Caco-2 (cell line): ENCODE data around the gene RUNX1. TPM values are rescaled to one million over a fixed set of nuclear protein-coding genes. Genes with fewer than 3 reads are reported as not detected.

Experiments
- BruUV-seq: library from RNA; stranded (reverse); fragments of 400-500 nt; replicated peaks from 2 replicates; lab custom pipeline; 2021; lab: Mats Ljungman, UMichigan
- CTCF ChIA-PET: fragments of 300-600 bp; sonication (Branson Sonifier 250); formaldehyde crosslinking; loops from one replicate; lab custom pipeline; 2022; ENCODE audit warnings: antibody characterized with exemption; lab: Charles Lee
- POLR2A ChIA-PET: fragments of 300-600 bp; sonication (Branson Sonifier 250); formaldehyde crosslinking; loops from one replicate; lab custom pipeline; 2022; ENCODE audit warnings: antibody characterized with exemption; lab: Charles Lee
- DNase-seq, 2 experiments: peaks; one replicate each; pipeline versions ENCODE4 v3.0.0 to v3.0.0-alpha.2; 2020 to 2022
- H3K27me3 ChIP-seq: replicated peaks from 2 replicates; pipeline ENCODE4 v1.6.0; 2011; ENCODE audit warnings: low read length; ENCODE audit not compliant: control insufficient read depth, insufficient read depth
- H3K36me3 ChIP-seq: 2 replicates; pipeline ENCODE4 v1.5.1; 2011; ENCODE audit warnings: low read length; ENCODE audit not compliant: control insufficient read depth, insufficient read depth
- H3K4me1 ChIP-seq: fragments of 250-450 bp; sonication (Bioruptor Pico); 2 replicates; pipeline ENCODE4 v1.5.1; 2020; ENCODE audit warnings: mild to moderate bottlenecking
- H3K4me3 ChIP-seq: 2 replicates; pipeline ENCODE4 v1.5.1; 2011; ENCODE audit warnings: low read depth, mild to moderate bottlenecking, control low read depth, low read length
- H3K9me3 ChIP-seq: fragments of 250-450 bp; sonication (Bioruptor Pico); 2 replicates; pipeline ENCODE4 v1.5.1; 2020; ENCODE audit warnings: mild to moderate bottlenecking, moderate library complexity
- H3K27ac Mint-ChIP-seq: one replicate; pipeline ENCODE4 v1.8.0; 2022; ENCODE audit warnings: mixed read lengths; ENCODE audit not compliant: unreplicated experiment
- H3K27me3 Mint-ChIP-seq: one replicate; pipeline ENCODE4 v1.8.0; 2022; ENCODE audit warnings: mixed read lengths; ENCODE audit not compliant: insufficient read depth, unreplicated experiment
- H3K36me3 Mint-ChIP-seq: one replicate; pipeline ENCODE4 v1.8.0; 2022; ENCODE audit warnings: mild to moderate bottlenecking, mixed read lengths; ENCODE audit not compliant: insufficient read depth, unreplicated experiment
- H3K4me1 Mint-ChIP-seq: one replicate; pipeline ENCODE4 v1.8.0; 2022; ENCODE audit warnings: low read depth, mixed read lengths; ENCODE audit not compliant: unreplicated experiment
- H3K4me3 Mint-ChIP-seq: one replicate; pipeline ENCODE4 v1.8.0; 2022; ENCODE audit warnings: mild to moderate bottlenecking, moderate library complexity, mixed read lengths; ENCODE audit not compliant: unreplicated experiment
- H3K9me3 Mint-ChIP-seq: one replicate; pipeline ENCODE4 v1.8.0; 2022; ENCODE audit warnings: mixed read lengths; ENCODE audit not compliant: unreplicated experiment
- intact Hi-C: fragments of 100-400 bp; cut with micrococcal nuclease; formaldehyde crosslinking; loops from one replicate; pipeline ENCODE4 v1.10.0; 2022; ENCODE audit not compliant: unreplicated experiment
- total RNA-seq: library from RNA; stranded (reverse); gene quantifications from 2 replicates; pipeline ENCODE4 v1.2.3, GENCODE V29; 2022
- TF ChIP-seq, protein P1 (sequence below), 2 experiments: fragments of 200-600 bp in 1 of 2; IDR thresholded peaks; 1 replicate in 1 of 2; 2 replicates in 1 of 2; pipeline versions ENCODE4 v1.5.1 to v1.8.0; 2011 to 2022; ENCODE audit warnings: antibody characterized with exemption in 1 of 2, control low read depth in 1 of 2, inconsistent platforms in 1 of 2, low read depth in 1 of 2, low read length in 1 of 2, mild to moderate bottlenecking in 1 of 2, moderate library complexity in 1 of 2; ENCODE audit not compliant: insufficient read depth in 1 of 2, severe bottlenecking in 1 of 2, unreplicated experiment in 1 of 2

Gene RUNX1
- total RNA-seq, 1 experiment from 2014 or later = 11.7 TPM

DNA sequence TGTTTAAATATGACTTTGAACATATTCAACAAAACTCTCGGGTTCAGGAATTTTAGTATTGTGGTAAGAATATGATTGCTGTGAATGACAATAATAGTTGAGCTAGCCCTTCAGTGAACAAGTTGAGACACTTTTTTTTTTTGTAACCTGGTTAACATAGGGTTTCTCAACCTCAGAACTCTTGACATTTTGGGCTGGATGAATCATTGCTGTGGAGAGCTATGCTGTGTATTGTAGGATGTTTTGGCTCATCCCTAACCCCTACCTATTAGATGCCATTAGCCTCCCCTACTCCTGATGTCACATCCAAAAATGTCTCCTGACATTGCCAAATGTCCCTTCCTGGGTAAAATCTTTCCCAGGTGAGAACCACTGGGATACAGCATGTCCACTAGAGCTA is 113.7 kb downstream of the RUNX1 start:
- ChIA-PET POLR2A (no interaction called here), CTCF (no interaction called here)
- intact Hi-C loops = no loop called here
- no peak overlapping the region for H3K27ac Mint-ChIP-seq
- H3K4me3 Mint-ChIP-seq = no peak overlapping the region
- Histone ChIP-seq H3K27me3 (no peaks in the 10 kb centered on the region), H3K4me1 (peaks cover 4% of the 10 kb centered on the region; the same call in 1 of the 2 replicates), H3K4me3 (no peak overlapping the region), H3K9me3 (no peaks in the 10 kb centered on the region), H3K36me3 (no peaks in the 10 kb centered on the region)
- no peaks in the 10 kb centered on the region for H3K36me3 Mint-ChIP-seq
- no peaks in the 10 kb centered on the region for H3K9me3 Mint-ChIP-seq
- peaks cover 7% of the 10 kb centered on the region for H3K4me1 Mint-ChIP-seq
- TF ChIP-seq, protein P1, sequence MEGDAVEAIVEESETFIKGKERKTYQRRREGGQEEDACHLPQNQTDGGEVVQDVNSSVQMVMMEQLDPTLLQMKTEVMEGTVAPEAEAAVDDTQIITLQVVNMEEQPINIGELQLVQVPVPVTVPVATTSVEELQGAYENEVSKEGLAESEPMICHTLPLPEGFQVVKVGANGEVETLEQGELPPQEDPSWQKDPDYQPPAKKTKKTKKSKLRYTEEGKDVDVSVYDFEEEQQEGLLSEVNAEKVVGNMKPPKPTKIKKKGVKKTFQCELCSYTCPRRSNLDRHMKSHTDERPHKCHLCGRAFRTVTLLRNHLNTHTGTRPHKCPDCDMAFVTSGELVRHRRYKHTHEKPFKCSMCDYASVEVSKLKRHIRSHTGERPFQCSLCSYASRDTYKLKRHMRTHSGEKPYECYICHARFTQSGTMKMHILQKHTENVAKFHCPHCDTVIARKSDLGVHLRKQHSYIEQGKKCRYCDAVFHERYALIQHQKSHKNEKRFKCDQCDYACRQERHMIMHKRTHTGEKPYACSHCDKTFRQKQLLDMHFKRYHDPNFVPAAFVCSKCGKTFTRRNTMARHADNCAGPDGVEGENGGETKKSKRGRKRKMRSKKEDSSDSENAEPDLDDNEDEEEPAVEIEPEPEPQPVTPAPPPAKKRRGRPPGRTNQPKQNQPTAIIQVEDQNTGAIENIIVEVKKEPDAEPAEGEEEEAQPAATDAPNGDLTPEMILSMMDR (IDR thresholded peaks at IDR 0.05; ENCODE audit: insufficient read depth in 1 of 2, low read depth in 1 of 2, low read length in 1 of 2, severe bottlenecking in 1 of 2, unreplicated experiment in 1 of 2) = no peak
- H3K27me3 Mint-ChIP-seq = no peaks in the 10 kb centered on the region
- no peak for DNase-seq
- BruUV-seq = no TSS peak

DNA sequence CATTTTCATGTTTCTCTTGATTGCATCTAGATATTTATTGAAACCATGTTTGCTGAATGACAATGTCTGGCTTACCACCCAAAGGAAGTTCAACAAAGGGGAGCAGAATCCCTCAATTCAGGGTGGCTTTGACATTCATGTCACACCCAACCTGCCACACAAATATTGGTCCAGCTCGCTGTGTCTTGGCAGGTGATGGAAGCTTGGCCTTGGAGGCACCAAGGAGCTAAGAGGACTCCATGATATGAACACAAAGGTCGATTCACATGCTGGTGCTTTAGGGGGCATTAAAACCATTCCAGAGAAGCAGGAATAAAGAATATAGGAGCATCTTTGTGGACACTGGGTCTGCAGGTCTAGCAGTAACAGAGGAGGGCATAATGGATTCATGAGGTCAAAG is 114.8 kb downstream of the RUNX1 start:
- H3K9me3 ChIP-seq = no peaks in the 10 kb centered on the region
- CTCF ChIA-PET = no interaction called here
- no peak overlapping the region for H3K27ac Mint-ChIP-seq

DNA sequence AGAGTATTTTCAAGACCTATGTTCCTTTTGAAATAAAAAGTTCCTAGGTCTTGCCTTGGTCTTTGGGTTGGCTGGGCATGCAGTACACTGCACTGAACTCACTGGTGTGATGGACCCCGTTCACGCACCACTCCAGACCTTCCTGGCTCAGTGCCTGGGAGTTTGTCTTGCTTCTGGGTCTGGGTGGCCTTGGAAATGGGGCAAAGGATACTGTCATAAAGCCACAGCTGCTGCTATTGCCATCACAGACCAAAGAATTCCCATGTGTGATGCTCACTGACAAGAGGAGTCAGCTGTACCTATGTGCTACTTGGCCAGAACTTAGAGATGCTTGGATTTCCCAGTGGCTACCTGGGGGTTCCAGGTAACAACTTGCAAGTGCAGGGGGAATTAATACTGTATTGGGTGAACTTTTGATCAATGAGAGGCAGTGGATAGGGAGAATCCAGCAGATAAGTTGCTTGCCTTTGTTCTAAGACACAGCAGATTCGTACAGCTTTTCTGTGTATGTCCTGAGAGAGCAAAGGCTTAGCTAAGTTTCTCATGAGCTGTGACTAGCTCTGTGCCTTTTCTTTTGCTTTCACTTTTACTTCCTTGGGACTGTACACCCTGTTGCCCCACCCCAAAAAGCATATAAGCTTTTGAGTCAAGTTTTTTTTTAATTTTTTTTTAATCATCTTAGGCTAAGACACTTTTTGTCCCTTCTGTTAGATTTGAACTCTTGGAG is 115.3 kb downstream of the RUNX1 start:
- Histone ChIP-seq H3K9me3 (no peaks in the 10 kb centered on the region), H3K27me3 (no peaks in the 10 kb centered on the region), H3K4me1 (peaks cover 4% of the 10 kb centered on the region; the same call in 1 of the 2 replicates), H3K36me3 (no peaks in the 10 kb centered on the region), H3K4me3 (no peak overlapping the region)
- Mint-ChIP-seq H3K4me1 (peaks cover 7% of the 10 kb centered on the region), H3K4me3 (no peak overlapping the region), H3K27me3 (no peaks in the 10 kb centered on the region), H3K36me3 (no peaks in the 10 kb centered on the region), H3K27ac (no peak overlapping the region), H3K9me3 (no peaks in the 10 kb centered on the region)
- intact Hi-C loops = no loop called here
- TF ChIP-seq, protein P1 (IDR thresholded peaks at IDR 0.05; ENCODE audit: insufficient read depth in 1 of 2, low read depth in 1 of 2, low read length in 1 of 2, severe bottlenecking in 1 of 2, unreplicated experiment in 1 of 2) = no peak
- BruUV-seq = no TSS peak
- DNase-seq = no peak
- ChIA-PET POLR2A (no interaction called here), CTCF (no interaction called here)

More for the DNA sequence above, 114.8 kb downstream of the RUNX1 start:
- Histone ChIP-seq H3K4me1 (peaks cover 4% of the 10 kb centered on the region; the same call in 1 of the 2 replicates), H3K36me3 (no peaks in the 10 kb centered on the region), H3K4me3 (no peak overlapping the region), H3K27me3 (no peaks in the 10 kb centered on the region)
- POLR2A ChIA-PET = no interaction called here
- Mint-ChIP-seq H3K4me1 (peaks cover 7% of the 10 kb centered on the region), H3K4me3 (no peak overlapping the region), H3K36me3 (no peaks in the 10 kb centered on the region), H3K9me3 (no peaks in the 10 kb centered on the region), H3K27me3 (no peaks in the 10 kb centered on the region)
- BruUV-seq = no TSS peak
- intact Hi-C loops = no loop called here
- no peak for DNase-seq
- TF ChIP-seq, protein P1 (IDR thresholded peaks at IDR 0.05; ENCODE audit: insufficient read depth in 1 of 2, low read depth in 1 of 2, low read length in 1 of 2, severe bottlenecking in 1 of 2, unreplicated experiment in 1 of 2) = no peak
